ENCODE results near the gene AP2M1.
A peak's percentile ranks its signal among the peaks of the same experiment; 100 is the strongest.
"Not testable (repeated sequence)": the region's sequence is repeated elsewhere in the genome, so short reads cannot be mapped to it uniquely, and the experiment has no call there.

AP2M1 gene

DNA sequence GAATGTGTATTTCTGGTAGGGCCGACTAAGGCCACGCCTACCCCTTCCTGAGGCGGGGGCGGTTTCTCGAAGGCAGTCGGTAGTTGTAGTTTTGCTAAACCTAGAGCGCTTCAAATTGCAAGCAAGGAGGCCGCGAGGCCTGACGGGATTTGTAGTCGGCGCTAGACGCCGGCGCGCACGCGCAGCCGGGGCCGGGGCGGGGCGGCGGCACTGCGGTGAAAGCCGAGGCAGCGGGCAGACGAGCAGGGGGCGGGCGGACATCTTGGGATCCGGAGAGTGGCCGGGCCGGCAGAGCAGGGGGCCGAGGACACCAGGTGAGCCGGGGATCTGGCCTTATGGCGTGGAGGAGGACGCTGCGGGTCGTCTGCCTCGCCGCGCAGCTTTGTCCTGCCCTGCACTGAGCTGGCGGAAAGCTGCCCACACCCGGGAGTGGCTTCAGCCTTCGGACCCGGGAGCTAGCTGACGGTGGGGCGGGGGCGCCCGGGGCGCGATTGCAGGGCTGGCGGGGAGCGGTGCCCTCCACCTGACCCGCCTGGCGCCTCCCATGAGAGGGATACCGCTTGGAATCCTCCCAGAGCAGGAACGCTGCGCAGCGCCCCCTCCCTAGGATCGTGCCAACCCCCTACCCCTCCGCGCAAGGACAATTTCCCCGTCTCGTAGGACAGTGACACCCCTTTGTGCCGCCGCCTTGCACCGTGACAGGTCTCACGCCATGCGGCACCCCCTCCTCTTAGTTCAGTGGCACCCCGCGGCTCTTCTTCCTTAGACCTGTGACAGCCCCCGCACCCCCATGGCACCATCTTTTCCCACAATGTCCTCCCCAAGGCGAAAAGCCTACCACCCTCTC lies at the start of gene AP2M1:
Gene AP2M1, plus strand, starts transcription at position 210 of the 847 bp plus-strand sequence. CDS start 2,139 bp downstream, outside the sequence.
- peak; percentile 95 for DNase-seq (ENCODE audit: low spot score)

DNA sequence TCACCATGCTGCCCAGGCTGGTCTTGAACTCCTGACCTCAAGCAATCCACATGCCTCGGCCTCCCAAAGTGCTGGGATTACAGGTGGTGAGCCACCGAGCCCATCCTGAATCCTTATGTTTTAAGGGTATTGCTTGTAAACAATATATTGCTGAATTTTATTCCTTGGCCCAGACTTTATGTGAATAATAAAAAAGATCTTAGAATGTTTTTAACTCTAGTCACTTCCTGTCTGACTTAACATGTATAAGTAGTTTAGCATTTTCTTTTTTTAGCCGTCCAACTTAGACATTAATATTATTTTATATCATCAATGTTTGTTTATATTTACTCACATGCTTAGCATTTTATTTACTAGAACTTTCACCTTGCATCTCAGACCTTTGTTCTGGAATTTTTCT lies 48.6 kb upstream of the AP2M1 start:
- no peak for DNase-seq (ENCODE audit: low spot score)

DNA sequence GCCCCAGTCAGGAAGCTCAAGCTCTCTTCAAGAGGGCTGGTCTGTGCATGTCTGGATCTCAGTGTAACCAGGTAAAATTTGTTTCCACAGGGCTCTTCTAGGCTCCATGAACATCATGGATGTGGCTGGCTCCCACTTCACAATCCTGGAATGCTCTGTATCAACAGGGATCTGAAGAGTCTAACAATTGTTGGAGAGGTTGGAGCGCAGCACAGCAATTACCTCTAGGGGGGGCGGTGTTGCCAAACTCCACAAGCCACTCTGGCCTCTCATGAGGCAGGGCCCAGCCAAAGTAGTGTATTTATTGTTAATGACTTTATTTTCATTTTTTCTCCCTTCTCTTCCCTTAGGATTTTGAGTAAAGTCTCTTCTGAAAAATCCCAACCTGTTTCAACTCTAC lies 45.6 kb upstream of the AP2M1 start:
- peak; percentile 72 for DNase-seq (ENCODE audit: low spot score)

DNA sequence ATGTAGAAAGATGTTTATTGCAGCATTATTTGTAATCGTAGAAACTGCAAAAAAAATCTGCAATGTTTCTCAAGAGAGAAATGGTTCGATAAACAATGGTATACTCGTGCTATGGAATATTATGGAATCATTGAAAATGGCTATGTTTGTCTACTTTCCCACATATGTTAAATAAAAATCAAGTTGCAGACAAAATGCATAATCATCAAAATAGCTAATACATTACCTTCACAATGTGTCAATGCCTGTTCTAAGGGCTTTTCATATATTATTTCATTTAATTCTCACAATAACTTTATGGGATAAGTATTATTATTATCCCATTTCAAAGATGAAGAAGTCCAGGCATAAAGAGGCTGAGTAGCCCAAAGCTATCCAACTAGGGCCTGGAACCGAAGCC lies 41.7 kb upstream of the AP2M1 start:
- DNase-seq (ENCODE audit: low spot score), result no peak

DNA sequence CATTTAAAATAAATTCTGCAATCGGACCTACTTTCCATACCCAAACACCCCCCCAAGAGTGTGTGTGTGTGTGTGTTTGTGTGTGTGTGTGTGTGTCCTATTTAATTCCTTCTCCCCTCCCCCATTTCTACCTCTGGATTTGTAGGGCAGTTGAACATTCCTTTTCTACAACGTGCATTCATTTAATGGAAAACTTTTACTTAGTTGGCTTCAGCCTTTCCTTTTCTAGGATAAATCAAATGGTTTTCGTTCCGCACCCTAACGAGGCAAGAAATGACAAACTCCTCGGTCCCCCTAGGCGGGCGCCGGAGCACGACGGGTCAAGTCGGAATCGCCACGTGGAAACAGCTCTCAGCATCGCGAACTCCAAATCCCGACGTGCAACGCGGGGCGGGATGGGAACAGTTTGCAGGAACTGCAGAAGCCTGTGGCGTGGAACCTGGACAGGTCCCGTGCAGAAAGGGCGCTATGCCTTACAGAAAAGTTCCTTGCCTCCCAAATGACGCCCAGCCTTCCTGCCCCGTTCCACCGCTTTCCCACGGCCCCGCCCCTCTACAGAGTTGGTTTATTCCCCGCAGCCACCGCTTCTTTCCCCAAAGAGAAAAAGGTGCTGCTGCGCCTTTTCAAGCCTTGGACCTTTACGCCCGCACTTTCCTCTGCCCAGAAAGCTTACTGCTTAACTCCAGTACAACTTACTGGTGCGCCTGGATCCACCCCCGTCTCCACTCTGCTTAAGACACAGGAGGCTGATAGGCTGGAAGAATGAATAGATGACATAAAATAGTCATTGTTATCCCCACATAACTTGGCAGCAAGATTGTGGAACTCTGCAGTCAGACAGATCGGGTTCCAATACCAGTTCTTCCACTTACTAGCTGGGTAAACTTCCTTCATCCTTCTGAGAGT lies 40.6 kb upstream of the AP2M1 start:
- DNase-seq (ENCODE audit: low spot score), result peak; percentile 85

DNA sequence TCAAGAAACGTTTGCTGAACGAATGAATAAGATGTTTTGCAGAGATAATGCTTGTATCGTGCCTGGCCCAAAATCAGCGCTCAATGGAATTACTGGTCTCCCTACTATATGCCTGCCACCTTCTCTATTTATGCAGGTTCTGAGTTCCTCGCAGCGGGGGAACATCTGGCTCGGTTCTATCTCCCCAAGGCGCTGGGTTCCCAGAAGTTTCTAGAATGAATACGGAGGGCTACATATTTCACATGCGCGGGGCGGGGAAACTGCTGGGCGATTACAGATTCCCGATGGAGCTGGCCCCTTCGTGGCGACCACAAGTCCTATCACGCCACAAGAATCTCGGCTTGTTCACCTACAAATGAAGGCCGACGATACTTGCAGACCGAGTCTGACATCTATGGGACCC lies 39.9 kb upstream of the AP2M1 start:
- DNase-seq (ENCODE audit: low spot score), result no peak

DNA sequence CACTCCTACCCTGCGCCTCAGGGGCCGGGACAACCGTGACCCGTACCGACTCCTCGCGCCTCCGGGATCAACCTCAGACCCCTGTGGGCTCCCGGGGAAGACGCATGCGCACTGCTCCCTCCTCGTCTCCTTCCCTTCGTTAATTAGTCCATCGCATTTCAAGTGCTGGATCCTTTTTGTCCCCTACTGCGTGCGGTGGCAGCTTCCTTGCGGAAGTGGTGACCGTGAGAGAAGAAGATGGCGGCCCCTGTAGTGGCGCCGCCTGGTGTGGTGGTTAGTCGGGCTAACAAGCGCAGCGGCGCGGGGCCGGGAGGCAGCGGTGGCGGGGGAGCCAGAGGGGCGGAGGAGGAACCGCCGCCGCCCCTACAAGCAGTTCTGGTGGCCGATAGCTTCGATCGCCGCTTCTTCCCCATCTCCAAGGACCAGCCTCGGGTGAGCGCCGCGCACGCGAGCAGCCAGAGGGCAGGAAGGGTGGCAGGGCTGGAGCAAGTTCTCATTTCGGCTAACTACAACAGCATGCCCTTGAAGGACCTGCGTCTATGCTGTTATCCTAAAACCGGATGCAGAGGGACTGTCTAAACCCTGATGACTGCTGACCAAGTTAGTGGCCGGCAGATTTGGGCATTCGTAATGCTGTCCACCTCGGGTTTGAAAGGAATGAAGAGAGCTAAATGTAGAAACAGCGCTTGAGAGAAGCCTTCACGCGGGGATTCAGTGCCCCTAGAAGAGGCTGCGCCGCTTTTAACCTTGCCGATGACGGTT lies 39.3 kb upstream of the AP2M1 start, which contains the start of gene EIF2B5:
Gene EIF2B5, plus strand, starts transcription at position 210 of the 762 bp plus-strand sequence. Its CDS starts 28 bp downstream, at position 238.
- peak; percentile 95 for DNase-seq (ENCODE audit: low spot score)

DNA sequence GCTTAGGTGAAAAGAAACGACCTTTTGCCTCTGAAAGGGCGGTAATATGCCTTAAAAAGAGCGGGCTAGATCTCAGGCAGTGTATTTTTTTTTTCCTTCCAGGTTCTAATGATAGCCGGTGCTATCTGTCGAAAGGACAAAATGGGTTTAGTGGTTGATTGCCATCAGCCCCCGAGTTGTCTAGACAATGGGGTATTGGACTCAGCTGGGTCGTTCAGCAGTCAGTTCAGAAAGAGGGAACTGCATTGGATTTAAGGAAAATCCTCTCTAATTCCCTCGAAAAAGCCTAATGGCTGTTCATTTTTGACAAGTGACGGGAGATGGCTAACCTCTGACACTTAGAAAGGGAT lies 38.8 kb upstream of the AP2M1 start:
- no peak for DNase-seq (ENCODE audit: low spot score)

DNA sequence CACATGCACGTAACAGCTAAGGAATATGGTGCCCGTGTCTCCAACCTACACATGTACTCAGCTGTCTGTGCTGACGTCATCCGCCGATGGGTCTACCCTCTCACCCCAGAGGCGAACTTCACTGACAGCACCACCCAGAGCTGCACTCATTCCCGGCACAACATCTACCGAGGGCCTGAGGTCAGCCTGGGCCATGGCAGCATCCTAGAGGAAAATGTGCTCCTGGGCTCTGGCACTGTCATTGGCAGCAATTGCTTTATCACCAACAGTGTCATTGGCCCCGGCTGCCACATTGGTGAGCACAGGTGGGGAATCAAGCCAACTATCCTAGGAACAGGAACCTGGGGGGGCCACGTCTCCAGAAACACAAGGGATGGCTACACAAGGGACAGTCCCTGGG lies 34.2 kb upstream of the AP2M1 start:
- DNase-seq (ENCODE audit: low spot score), result no peak

DNA sequence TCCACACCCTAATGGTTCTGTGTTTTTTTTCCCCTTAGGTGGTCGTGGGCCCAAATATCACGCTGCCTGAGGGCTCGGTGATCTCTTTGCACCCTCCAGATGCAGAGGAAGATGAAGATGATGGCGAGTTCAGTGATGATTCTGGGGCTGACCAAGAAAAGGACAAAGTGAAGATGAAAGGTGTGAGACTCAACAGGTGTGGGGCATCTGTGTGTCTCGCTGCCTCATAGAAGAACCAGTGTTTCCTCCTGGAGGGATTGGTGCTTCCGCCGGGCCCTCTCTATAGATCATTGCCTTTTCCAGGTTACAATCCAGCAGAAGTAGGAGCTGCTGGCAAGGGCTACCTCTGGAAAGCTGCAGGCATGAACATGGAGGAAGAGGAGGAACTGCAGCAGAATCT lies 32.5 kb upstream of the AP2M1 start:
- no peak for DNase-seq (ENCODE audit: low spot score)

DNA sequence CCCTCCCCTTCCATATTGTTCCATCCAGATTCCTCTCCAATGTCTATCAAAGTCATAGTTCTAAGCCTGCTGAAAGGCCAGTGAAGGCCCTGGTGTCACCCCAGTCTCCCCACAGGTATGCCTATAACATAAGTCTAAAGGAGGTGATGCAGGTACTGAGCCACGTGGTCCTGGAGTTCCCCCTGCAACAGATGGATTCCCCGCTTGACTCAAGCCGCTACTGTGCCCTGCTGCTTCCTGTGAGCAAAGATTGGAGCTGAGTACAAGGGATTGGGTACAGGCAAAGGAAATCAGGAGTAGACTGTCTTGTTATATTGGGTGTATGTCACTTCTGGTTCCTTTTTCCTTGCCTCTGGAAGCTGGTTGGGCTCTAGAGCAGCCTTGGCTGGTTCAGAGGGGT lies 31.3 kb upstream of the AP2M1 start:
- DNase-seq (ENCODE audit: low spot score), result no peak

DNA sequence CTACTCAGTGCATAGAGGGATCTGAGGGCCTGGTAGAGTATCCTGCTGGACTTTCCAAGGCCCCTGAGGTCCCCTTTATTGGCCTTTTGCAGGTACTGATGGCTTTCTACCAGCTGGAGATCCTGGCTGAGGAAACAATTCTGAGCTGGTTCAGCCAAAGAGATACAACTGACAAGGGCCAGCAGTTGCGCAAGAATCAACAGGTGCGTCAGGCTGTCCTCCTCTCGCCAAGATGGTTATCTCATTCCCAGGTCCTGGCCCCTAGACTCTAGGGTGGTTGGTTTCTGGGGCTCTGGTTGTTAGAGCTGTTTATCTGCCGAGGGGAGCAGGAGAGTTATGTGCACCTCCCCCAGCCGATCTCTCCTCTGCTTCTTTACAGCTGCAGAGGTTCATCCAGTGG lies 30.1 kb upstream of the AP2M1 start:
- no peak for DNase-seq (ENCODE audit: low spot score)

DNA sequence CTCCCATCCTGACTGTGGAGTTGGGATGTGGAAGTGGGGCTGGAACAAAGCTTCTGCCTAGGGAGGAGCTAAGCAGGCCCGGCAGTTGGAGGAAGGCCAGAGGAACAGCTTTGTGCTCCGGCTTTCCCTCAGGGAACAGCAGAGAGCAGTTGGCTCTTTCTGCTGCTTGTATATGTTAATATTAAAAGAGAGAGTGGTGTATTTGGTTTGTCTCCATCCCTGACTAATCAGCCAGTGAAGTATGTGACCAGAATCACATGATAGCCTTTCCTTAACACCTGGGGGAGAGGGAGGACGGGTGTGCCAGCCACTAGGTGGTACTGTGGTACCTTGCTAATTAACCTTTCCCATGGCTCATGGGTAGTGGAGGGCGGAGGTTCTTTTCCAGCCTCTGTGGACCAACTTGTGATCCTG lies 29.5 kb upstream of the AP2M1 start:
- peak; percentile 32 for DNase-seq (ENCODE audit: low spot score)

DNA sequence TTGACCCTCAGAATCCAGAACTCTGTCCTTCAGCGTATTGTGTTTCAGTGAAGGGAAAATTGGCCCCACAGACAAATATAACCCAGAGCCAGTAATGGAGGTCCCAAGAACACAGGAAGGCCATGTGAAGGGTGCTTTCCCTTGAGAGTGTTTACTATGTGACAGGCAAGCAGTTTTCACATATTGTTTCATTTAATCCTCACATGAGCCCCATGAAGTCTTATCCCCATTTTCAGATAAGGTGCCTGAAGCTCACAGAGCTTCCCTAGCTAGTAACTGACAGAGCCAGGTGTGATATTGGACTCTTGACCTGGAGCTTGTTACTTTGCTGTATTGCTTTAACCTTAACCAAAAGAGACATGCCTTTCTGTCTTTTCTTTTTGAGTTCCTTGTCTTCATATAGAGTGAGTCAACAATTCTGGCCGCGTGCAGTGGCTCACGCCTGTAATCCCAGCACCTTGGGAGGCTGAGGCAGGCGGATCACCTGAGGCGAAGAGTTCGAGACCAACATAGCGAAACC lies 28.8 kb upstream of the AP2M1 start:
- DNase-seq (ENCODE audit: low spot score), result no peak

DNA sequence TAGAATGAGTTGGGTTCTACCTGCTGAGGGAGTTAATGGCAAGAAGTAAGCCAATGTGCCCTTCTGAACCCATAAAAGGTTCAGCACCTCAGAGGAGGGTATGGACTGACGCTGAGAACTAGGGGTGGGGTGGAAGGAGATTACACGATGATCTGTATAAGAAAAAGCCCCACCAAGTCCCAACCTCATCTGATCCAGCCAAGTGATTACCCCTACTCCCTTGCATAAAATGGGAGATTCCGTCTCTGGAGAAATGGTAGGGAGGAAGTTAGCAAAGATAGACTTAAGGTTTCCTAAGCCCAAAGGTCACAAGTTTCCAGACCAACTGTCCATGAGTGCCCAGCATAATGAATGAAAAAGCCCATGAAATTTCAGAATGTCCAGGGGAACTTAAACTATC lies 26.6 kb upstream of the AP2M1 start:
- no peak for DNase-seq (ENCODE audit: low spot score)

DNA sequence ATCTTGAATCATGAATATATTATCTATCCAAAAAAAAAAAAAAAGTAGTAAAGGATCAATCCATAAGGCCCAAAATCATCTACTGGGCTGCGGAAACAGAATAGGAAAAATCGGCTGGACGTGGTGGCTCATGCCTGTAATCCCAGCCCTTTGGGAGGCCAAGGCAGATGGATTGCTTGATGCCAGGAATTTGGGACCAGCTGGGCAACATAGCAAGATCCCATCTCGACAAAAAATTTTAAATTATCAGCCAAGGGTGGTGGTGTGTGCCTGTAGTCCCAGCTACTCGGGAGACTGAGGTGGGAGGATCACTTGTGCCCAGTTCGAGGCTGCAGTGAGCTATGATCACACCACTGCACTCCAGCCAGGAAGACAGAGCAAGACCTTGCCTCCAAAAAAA lies 25.5 kb upstream of the AP2M1 start:
- no peak for DNase-seq (ENCODE audit: low spot score)

DNA sequence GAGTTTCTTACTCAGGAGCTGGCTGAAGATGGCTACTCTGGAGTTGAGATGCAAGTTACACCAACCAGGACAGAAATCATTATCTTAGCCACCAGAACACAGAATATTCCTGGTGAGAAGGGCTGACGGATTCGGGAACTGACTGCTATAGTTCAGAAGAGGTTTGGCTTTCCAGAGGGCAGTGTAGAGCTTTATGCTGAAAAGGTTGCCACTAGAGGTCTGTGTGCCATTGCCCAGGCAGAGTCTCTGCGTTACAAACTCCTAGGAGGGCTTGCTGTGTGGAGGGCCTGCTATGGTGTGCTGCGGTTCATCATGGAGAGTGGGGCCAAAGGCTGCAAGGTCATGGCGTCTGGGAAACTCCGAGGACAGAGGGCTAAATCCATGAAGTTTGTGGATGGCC lies 24.9 kb upstream of the AP2M1 start:
- not testable (repeated sequence) for DNase-seq (ENCODE audit: low spot score)

DNA sequence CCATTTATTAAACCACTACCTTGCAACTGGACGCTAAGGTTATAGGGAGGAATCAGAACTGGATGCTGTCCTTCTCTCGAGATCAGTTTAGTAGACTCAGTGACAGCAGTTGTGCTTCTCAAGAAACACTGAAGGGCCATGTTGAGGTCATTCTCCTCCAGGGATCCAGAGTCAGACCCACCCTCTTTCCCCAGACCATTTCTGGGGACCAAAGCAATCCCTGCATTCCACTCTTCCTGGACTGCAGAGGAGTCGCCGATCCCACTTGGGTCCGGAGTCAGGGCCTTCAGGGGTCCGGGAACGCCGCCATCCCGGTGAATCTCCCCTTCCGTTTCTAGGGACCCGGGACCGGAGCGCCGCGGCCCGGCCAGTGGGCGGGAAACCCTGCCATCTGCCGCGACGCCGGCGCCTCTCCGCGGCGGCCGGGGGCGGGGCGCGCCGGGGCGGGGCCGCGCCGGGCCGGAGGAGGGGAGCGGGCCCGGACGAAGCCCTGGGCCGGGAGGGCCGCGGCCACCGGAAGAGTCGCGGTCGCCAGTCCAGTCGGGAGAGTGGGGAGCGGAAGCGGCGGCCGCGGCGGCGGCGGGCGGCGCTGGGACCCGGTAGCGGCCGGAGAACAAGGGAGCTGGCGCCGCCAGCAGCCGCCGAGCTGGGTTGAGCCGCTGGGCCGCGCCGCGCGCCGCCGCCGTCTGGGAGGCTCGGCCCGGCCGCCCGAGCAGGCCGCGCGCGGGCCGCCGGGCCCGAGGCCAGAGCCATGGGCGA lies 19.6 kb upstream of the AP2M1 start, which contains the start of gene DVL3:
Gene DVL3, plus strand, starts transcription at position 493 of the 759 bp plus-strand sequence. Its CDS starts 259 bp downstream, at position 752.
- peak; percentile 94 for DNase-seq (ENCODE audit: low spot score)

DNA sequence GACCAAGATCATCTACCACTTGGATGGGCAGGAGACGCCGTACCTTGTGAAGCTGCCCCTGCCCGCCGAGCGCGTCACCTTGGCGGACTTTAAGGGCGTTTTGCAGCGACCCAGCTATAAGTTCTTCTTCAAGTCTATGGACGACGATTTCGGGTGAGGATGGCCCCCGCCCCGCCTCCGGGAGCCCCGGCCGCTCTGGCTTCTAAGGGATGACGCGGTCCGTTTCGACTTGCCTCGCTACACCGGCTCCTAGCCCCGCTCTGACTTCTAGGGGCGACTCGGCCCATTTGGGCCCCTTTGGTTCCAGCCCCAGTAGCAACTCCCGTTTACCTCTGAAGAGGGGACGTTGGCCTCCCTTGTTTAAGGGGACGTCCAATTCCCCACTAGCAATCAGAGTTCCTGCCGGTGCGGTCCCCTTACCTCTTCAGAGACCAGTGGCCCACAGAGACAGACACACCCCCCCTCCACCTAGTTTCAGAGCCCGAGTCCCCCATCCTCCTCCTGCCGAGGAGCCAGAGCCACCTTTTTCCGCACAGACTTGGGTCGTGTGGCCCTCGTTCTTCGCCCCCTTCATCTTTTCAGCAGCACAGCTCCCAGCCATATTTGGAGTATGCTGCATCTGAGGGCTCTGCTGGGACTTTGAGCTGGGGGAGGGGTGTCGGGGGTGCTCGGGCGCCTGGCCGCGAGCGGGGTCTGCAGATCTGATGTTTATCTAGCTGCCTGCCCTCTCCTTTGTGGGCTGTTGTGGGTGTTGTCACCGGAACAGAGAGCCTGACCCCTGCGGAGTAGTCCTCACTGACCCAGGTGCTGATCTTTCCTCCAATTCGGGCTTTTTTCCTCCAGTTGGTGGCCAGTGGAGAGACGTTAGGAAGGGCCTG lies 18.8 kb upstream of the AP2M1 start:
- DNase-seq (ENCODE audit: low spot score), result peak; percentile 46

DNA sequence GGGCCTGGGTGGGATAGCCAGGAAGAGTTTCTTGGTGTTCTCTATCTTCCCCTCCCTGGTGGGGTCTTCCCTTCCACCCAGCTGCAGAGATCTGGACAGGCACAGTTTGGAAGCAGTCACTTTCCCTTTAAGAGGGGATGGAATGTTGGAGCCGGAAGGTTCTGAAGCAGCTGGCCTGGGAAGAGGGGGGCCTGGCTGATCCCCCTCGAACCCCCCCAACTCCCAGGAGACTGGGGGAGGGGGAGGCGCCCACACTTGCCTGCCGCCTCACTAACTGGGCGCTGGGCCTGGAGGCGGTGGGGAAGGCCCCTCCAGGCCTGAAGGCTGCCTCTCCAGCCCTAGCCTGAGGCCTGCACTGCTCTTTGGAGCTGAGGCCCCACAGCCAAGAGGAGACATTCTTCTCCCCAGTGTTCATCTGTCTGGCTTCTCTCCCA lies 18.1 kb upstream of the AP2M1 start:
- peak; percentile 66 for DNase-seq (ENCODE audit: low spot score)

All from AG20443 (cell line).